HUES6 (cell line): ENCODE measurements around the gene STX4.

ENCODE experiments used
- H3K27ac ChIP-seq: 2 replicates; pipeline ENCODE4 v1.7.0; 2013; ENCODE audit warnings: low read depth, mild to moderate bottlenecking, low read length, inconsistent platforms
- H3K27me3 ChIP-seq: 2 replicates; pipeline ENCODE4 v1.6.1; 2013; ENCODE audit warnings: low read length; ENCODE audit not compliant: control insufficient read depth, insufficient read depth
- H3K36me3 ChIP-seq: 2 replicates; pipeline ENCODE4 v1.6.1; 2013; ENCODE audit warnings: low read length; ENCODE audit not compliant: control insufficient read depth, insufficient read depth
- H3K4me1 ChIP-seq: 2 replicates; pipeline ENCODE4 v1.6.1; 2013; ENCODE audit warnings: low read length; ENCODE audit not compliant: control insufficient read depth, insufficient read depth
- H3K4me3 ChIP-seq: 2 replicates; pipeline ENCODE4 v1.5.1; 2013; ENCODE audit warnings: low read depth, low read length
- H3K9ac ChIP-seq: one replicate; pipeline ENCODE4 v1.6.1; 2013; ENCODE audit warnings: mild to moderate bottlenecking, low read length
- H3K9me3 ChIP-seq: 2 replicates; pipeline ENCODE4 v1.6.1; 2013; ENCODE audit warnings: low read depth, low read length; ENCODE audit not compliant: control insufficient read depth, insufficient read depth

The STX4 gene

GRCh38 chr16:31086629-31086906 is 53.2 kb downstream of the STX4 start:
- no peak overlapping the region for H3K9ac ChIP-seq
- H3K4me1 ChIP-seq = no peaks in the 10 kb centered on the region
- H3K9me3 ChIP-seq = no peaks in the 10 kb centered on the region
- H3K27ac ChIP-seq = no peak overlapping the region
- H3K4me3 ChIP-seq = no peak overlapping the region
- H3K27me3 ChIP-seq = no peaks in the 10 kb centered on the region
- peaks cover 59% of the 10 kb centered on the region for H3K36me3 ChIP-seq

DNA sequence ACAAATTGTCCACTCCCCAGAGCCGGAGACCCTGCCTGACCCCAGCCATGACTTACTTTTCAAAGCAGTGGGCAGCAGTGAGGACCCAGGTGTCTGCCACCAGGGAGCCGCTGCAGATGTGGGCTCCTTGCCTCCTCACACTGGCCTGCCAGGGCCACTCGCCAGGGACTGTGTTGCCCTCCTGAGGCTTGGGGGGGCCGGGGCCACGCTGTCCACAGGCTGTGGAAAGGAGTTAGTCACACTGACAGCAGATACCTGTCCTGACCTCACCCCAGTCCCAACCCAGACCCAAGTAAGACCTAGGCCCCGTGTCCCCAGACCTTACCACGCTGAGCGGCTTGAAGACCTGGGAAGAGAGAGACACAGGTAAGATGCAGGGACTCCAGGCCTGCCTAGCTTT is 54.1 kb downstream of the STX4 start:
- Histone ChIP-seq H3K27ac (no peak overlapping the region), H3K9me3 (no peaks in the 10 kb centered on the region), H3K4me3 (no peak overlapping the region), H3K27me3 (no peaks in the 10 kb centered on the region), H3K4me1 (no peaks in the 10 kb centered on the region), H3K36me3 (peaks cover 53% of the 10 kb centered on the region), H3K9ac (no peak overlapping the region)

DNA sequence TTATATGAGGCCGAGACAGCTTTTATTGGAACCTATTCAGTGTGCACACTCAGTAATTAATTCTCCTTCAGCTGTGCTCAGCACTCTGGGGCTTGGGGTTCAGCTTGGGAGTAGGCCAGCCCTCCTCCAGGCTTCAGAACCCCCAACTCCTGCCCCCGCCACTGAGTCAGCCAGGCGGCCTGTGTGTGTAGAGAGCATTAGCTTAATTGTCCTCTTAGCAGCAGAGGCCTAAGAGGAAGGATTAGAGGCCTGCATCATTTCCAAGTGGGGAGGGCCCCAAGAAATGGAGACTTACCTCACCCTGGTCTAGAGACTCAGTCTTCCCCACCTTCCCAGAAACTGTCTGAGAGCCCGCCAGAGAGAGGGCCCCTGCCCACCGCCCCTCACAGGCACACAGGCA is 54.6 kb downstream of the STX4 start:
- Histone ChIP-seq H3K9me3 (no peaks in the 10 kb centered on the region), H3K9ac (no peak overlapping the region), H3K4me3 (no peak overlapping the region), H3K27ac (no peak overlapping the region), H3K27me3 (no peaks in the 10 kb centered on the region), H3K4me1 (peaks cover 4% of the 10 kb centered on the region; the same call in 1 of the 2 replicates), H3K36me3 (peaks cover 48% of the 10 kb centered on the region)

- H3K9me3 ChIP-seq = no peaks in the 10 kb centered on the region
- no peak within 1 kb of the TSS for H3K27ac ChIP-seq
- H3K27me3 ChIP-seq = no peaks in the 10 kb centered on the region
- H3K4me1 ChIP-seq = peaks cover 4% of the 10 kb centered on the region; the same call in 1 of the 2 replicates
- H3K9ac ChIP-seq = peak within 1 kb of the TSS; percentile 15
- peaks cover 43% of the 10 kb centered on the region for H3K36me3 ChIP-seq
- H3K4me3 ChIP-seq = no peak within 1 kb of the TSS
Measured at GRCh38 chr16:31088459-31089183, 55.3 kb downstream of the STX4 start, which contains the start of gene PRSS53. TSS of gene PRSS53 (minus strand) at chr16:31088943. CDS start at chr16:31088809, 134 bp downstream.

DNA sequence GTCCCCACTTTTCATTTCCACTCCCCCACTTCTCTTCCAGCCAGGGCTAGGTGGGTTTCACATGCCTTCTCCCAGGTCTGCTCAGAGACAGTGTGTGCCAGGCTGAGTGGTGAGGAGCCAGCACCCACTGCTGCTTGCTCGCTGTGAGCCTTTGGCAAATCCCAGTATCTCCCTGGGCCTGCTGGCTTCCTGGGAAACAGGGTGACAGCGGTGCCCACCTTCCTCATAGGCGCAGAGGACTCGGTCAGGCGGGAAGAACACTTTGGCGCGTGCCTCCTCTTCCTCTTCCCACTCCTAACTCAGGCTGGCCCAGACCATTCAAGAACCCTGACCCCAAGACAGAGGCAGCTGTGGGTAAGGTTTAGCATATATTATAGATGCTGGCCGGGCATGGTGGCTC is 55.8 kb downstream of the STX4 start:
- H3K4me3 ChIP-seq = no peak overlapping the region
- H3K4me1 ChIP-seq = peaks cover 4% of the 10 kb centered on the region; the same call in 1 of the 2 replicates
- no peaks in the 10 kb centered on the region for H3K9me3 ChIP-seq
- H3K9ac ChIP-seq = peak overlapping the region; percentile 15
- H3K27me3 ChIP-seq = no peaks in the 10 kb centered on the region
- no peak overlapping the region for H3K27ac ChIP-seq
- peaks cover 37% of the 10 kb centered on the region for H3K36me3 ChIP-seq
